ENCODE measurements around the gene MINDY4.

The MINDY4 gene

GRCh38 chr7:30771880-30772425 lies 736 bp downstream of the MINDY4 start:
- in situ Hi-C loops (cut with MboI; ENCODE audit: low sequenced_read_pairs): no loop called here

- in situ Hi-C loops (cut with MboI; ENCODE audit: low sequenced_read_pairs): no loop called here
Measured at GRCh38 chr7:30772984-30773383, 1.8 kb downstream of the MINDY4 start.

GRCh38 chr7:30775992-30776391 lies 4.8 kb downstream of the MINDY4 start:
- in situ Hi-C loops (cut with MboI; ENCODE audit: low sequenced_read_pairs): no loop called here

GRCh38 chr7:30776971-30777370 lies 5.8 kb downstream of the MINDY4 start:
- in situ Hi-C loops (cut with MboI; ENCODE audit: low sequenced_read_pairs): no loop called here

- in situ Hi-C loops (cut with MboI; ENCODE audit: low sequenced_read_pairs): no loop called here
Measured at GRCh38 chr7:30778255-30779025, 7.2 kb downstream of the MINDY4 start.

- in situ Hi-C loops (cut with MboI; ENCODE audit: low sequenced_read_pairs): no loop called here
Measured at GRCh38 chr7:30779574-30779973, 8.4 kb downstream of the MINDY4 start.

GRCh38 chr7:30780941-30781340 lies 9.7 kb downstream of the MINDY4 start:
- in situ Hi-C loops (cut with MboI; ENCODE audit: low sequenced_read_pairs): no loop called here

GRCh38 chr7:30782690-30783089 lies 11.5 kb downstream of the MINDY4 start:
- in situ Hi-C loops (cut with MboI; ENCODE audit: low sequenced_read_pairs): no loop called here

- in situ Hi-C loops (cut with MboI; ENCODE audit: low sequenced_read_pairs): no loop called here
Measured at GRCh38 chr7:30785786-30786185, 14.6 kb downstream of the MINDY4 start.

GRCh38 chr7:30787486-30787885 lies 16.3 kb downstream of the MINDY4 start:
- in situ Hi-C loops (cut with MboI; ENCODE audit: low sequenced_read_pairs): no loop called here

GRCh38 chr7:30788640-30789333 lies 17.6 kb downstream of the MINDY4 start:
- in situ Hi-C loops (cut with MboI; ENCODE audit: low sequenced_read_pairs): no loop called here

GRCh38 chr7:30789334-30789711 lies 18.1 kb downstream of the MINDY4 start:
- in situ Hi-C loops (cut with MboI; ENCODE audit: low sequenced_read_pairs): no loop called here

- in situ Hi-C loops (cut with MboI; ENCODE audit: low sequenced_read_pairs): no loop called here
Measured at GRCh38 chr7:30790356-30790755, 19.1 kb downstream of the MINDY4 start.

- in situ Hi-C loops (cut with MboI; ENCODE audit: low sequenced_read_pairs): no loop called here
Measured at GRCh38 chr7:30791114-30791513, 19.9 kb downstream of the MINDY4 start.

GRCh38 chr7:30795161-30795948 lies 24.1 kb downstream of the MINDY4 start:
- in situ Hi-C loops (cut with MboI; ENCODE audit: low sequenced_read_pairs): no loop called here

GRCh38 chr7:30796105-30796869 lies 25.1 kb downstream of the MINDY4 start:
- in situ Hi-C loops (cut with MboI; ENCODE audit: low sequenced_read_pairs): no loop called here

- in situ Hi-C loops (cut with MboI; ENCODE audit: low sequenced_read_pairs): no loop called here
Measured at GRCh38 chr7:30797176-30798040, 26.2 kb downstream of the MINDY4 start.

GRCh38 chr7:30799206-30799975 lies 28.2 kb downstream of the MINDY4 start:
- in situ Hi-C loops (cut with MboI; ENCODE audit: low sequenced_read_pairs): no loop called here

Measured in HL-60/S4 treated with phorbol 12-myristate 13-acetate at 8.2 ng/mL for 4 days and 3 days (cell line).